IMR-90 (cell line): ENCODE results near the gene PHF21A. TPM values are rescaled to one million over a fixed set of nuclear protein-coding genes. Genes with fewer than 3 reads are reported as not detected.

Experiments
- ATAC-seq: fragments of 200-7000 bp; cut with Tn5 transposase; 2 replicates; pipeline ENCODE4 v1.9.1; 2020; ENCODE audit warnings: low read depth, mild to moderate bottlenecking, moderate library complexity
- BruUV-seq: library from RNA; stranded (reverse); fragments of 400-500 nt; replicated peaks from 2 replicates; lab custom pipeline; 2021; lab: Mats Ljungman, UMichigan
- CTCF ChIA-PET: fragments of 300-600 bp; formaldehyde crosslinking; extraction: SDS; loops from one replicate; lab custom pipeline; 2021; ENCODE audit warnings: antibody characterized with exemption; lab: Yijun Ruan, JAX
- POLR2A ChIA-PET: fragments of 300-600 bp; sonication (Branson Sonifier 250); formaldehyde crosslinking; loops from one replicate; lab custom pipeline; 2022; ENCODE audit warnings: antibody characterized with exemption; ENCODE audit not compliant: unreplicated experiment; lab: Charles Lee
- DNase-seq: peaks from one replicate; pipeline ENCODE4 v3.0.0; 2013
- H2AFZ ChIP-seq: replicated peaks from 2 replicates; pipeline ENCODE3; 2013; ENCODE audit warnings: low read length, mild to moderate bottlenecking; ENCODE audit not compliant: poor library complexity
- H2AK5ac ChIP-seq: 2 replicates; pipeline ENCODE4 v1.6.1; 2013; ENCODE audit warnings: low read depth, low read length, inconsistent platforms
- H2AK9ac ChIP-seq: replicated peaks from 2 replicates; pipeline ENCODE3; 2013; ENCODE audit warnings: mild to moderate bottlenecking, low read depth, low read length, moderate library complexity; ENCODE audit not compliant: poor library complexity
- H2BK120ac ChIP-seq: 2 replicates; pipeline ENCODE4 v1.6.1; 2013; ENCODE audit warnings: low read depth, low read length, inconsistent platforms
- H2BK15ac ChIP-seq: 3 replicates; pipeline ENCODE4 v1.6.1; 2013; ENCODE audit warnings: low read depth, low read length, inconsistent platforms
- H2BK20ac ChIP-seq: 2 replicates; pipeline ENCODE4 v1.6.1; 2013; ENCODE audit warnings: low read depth, mild to moderate bottlenecking, inconsistent platforms, low read length, moderate library complexity
- H2BK5ac ChIP-seq: 2 replicates; pipeline ENCODE4 v1.6.1; 2013; ENCODE audit warnings: mild to moderate bottlenecking, low read depth, low read length, inconsistent platforms; ENCODE audit not compliant: poor library complexity, severe bottlenecking
- H3K14ac ChIP-seq: replicated peaks from 2 replicates; pipeline ENCODE4 v1.6.1; 2013; ENCODE audit warnings: low read depth, low read length, inconsistent platforms
- H3K18ac ChIP-seq: 2 replicates; pipeline ENCODE4 v1.6.1; 2013; ENCODE audit warnings: low read depth, low read length, control low read depth
- H3K23ac ChIP-seq: 2 replicates; pipeline ENCODE4 v1.6.1; 2013; ENCODE audit warnings: low read depth, low read length, inconsistent platforms
- H3K27ac ChIP-seq: 2 replicates; pipeline ENCODE4 v1.5.1; 2013; ENCODE audit warnings: mild to moderate bottlenecking, control low read depth, low read length; ENCODE audit not compliant: insufficient read depth
- H3K27me3 ChIP-seq: 2 replicates; pipeline ENCODE4 v1.6.1; 2013; ENCODE audit warnings: low read length; ENCODE audit not compliant: control insufficient read depth, insufficient read depth
- H3K36me3 ChIP-seq: 2 replicates; pipeline ENCODE4 v1.6.1; 2013; ENCODE audit warnings: low read length, mixed read lengths; ENCODE audit not compliant: control insufficient read depth, insufficient read depth
- H3K4ac ChIP-seq: 2 replicates; pipeline ENCODE4 v1.6.1; 2013; ENCODE audit warnings: low read depth, low read length, inconsistent platforms
- H3K4me1 ChIP-seq: 2 replicates; pipeline ENCODE4 v1.6.1; 2013; ENCODE audit warnings: low read length, mixed read lengths; ENCODE audit not compliant: control insufficient read depth, insufficient read depth
- H3K4me2 ChIP-seq: 2 replicates; pipeline ENCODE4 v1.6.1; 2013; ENCODE audit warnings: low read depth, mild to moderate bottlenecking, control low read depth, low read length, moderate library complexity
- H3K4me3 ChIP-seq: 2 replicates; pipeline ENCODE4 v1.5.1; 2013; ENCODE audit warnings: low read depth, mild to moderate bottlenecking, control low read depth, low read length, moderate library complexity; ENCODE audit not compliant: insufficient read depth
- H3K56ac ChIP-seq: 2 replicates; pipeline ENCODE4 v1.6.1; 2013; ENCODE audit warnings: low read length, inconsistent platforms; ENCODE audit not compliant: insufficient read depth; ENCODE audit errors: extremely low read depth
- H3K79me1 ChIP-seq, 2 experiments: 2 replicates each; pipeline ENCODE4 v1.6.1; 2013; ENCODE audit warnings: low read length in 2 of 2, inconsistent platforms in 1 of 2, low read depth in 1 of 2
- H3K9ac ChIP-seq: 2 replicates; pipeline ENCODE4 v1.6.1; 2013; ENCODE audit warnings: low read depth, low read length, control low read depth
- H3K9me1 ChIP-seq: 2 replicates; pipeline ENCODE4 v1.6.1; 2013; ENCODE audit warnings: low read length, inconsistent platforms; ENCODE audit not compliant: insufficient read depth
- H3K9me3 ChIP-seq: 2 replicates; pipeline ENCODE4 v1.6.1; 2013; ENCODE audit warnings: low read length; ENCODE audit not compliant: control insufficient read depth, insufficient read depth
- H4K20me1 ChIP-seq: 2 replicates; pipeline ENCODE4 v1.6.1; 2013; ENCODE audit warnings: low read length, inconsistent platforms; ENCODE audit not compliant: insufficient read depth
- H4K5ac ChIP-seq: 2 replicates; pipeline ENCODE4 v1.6.1; 2013; ENCODE audit warnings: mild to moderate bottlenecking, low read depth, low read length, control low read depth
- H4K8ac ChIP-seq, 2 experiments: 2 replicates each; pipeline ENCODE4 v1.6.1; 2013; ENCODE audit warnings: low read depth in 2 of 2, low read length in 2 of 2, control low read depth in 1 of 2, inconsistent platforms in 1 of 2
- H4K91ac ChIP-seq: 2 replicates; pipeline ENCODE4 v1.6.1; 2013; ENCODE audit warnings: low read depth, low read length, inconsistent platforms; ENCODE audit not compliant: insufficient read depth
- WGBS, 2 experiments: methylation state at CpG; one replicate each; pipeline versions ENCODE4 v1.1.5 to v1.1.7; 2013; ENCODE audit warnings: missing lambda C conversion rate in 2 of 2; ENCODE audit not compliant: insufficient read length in 1 of 2; ENCODE audit errors: extremely low coverage in 2 of 2; 5-methylcytosine and 5-hydroxymethylcytosine counted together
- dilution Hi-C: fragments of 300-500 bp; cut with HindIII; formaldehyde crosslinking; loops from one replicate; pipeline ENCODE4 v1.14.3; 2018; ENCODE audit warnings: low sequenced_read_pairs; ENCODE audit not compliant: unreplicated experiment
- in situ Hi-C: fragments of 300-500 bp; cut with MboI; formaldehyde crosslinking; loops from 3 replicates; pipeline ENCODE4 v1.14.3; 2019; ENCODE audit warnings: low sequenced_read_pairs, inconsistent platforms, mixed read lengths
- intact Hi-C: fragments of 100-400 bp; cut with micrococcal nuclease; formaldehyde crosslinking; loops from 2 replicates; pipeline ENCODE4 v1.10.0; 2022
- polyA plus RNA-seq, 3 experiments: library from polyadenylated mRNA; depleted of rRNA; stranded (reverse); fragments of >200 nt; gene quantifications; 2 replicates each; pipeline ENCODE4 v1.2.3, GENCODE V29; 2012; ENCODE audit warnings: low replicate concordance in 1 of 3
- total RNA-seq: library from RNA; depleted of rRNA; stranded (reverse); fragments of >200 nt; gene quantifications from 2 replicates; pipeline ENCODE4 v1.2.3, GENCODE V29; 2012
- TF ChIP-seq, protein P1 (sequence below): fragments of 150-350 bp; IDR thresholded peaks from 2 replicates; pipeline ENCODE4 v1.6.1; 2016; ENCODE audit warnings: low read depth, mild to moderate bottlenecking, low read length, moderate library complexity, borderline replicate concordance

Gene PHF21A
- total and polyA plus RNA-seq, 2 of the 4 experiments (the other 2 are of a cell fraction): 9.0 to 20.6 TPM

DNA sequence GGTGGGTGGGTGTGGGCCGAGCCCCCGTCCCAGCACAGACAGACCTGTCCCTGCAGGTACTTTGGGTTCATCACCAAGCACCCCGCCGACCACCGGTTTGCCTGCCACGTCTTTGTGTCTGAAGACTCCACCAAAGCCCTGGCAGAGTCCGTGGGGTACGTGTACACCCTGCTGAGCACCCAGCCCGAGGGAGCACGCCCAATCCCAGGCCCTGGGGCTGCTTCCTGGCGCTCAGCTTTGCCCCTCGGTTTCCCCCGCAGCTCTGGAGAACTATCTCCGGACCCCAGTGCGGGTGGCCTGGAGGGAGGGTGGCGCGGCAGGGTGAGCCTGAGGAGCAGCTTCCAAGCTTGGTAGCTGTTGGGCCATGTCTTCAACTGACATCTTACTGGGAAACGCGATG, 216.2 kb downstream of the PHF21A start:
- dilution Hi-C loops: no loop called here
- Histone ChIP-seq H2BK20ac (no peak overlapping the region), H3K4ac (no peak overlapping the region), H3K4me3 (no peak overlapping the region), H3K9me1 (no peaks in the 10 kb centered on the region), H3K18ac (no peak overlapping the region), H3K9ac (no peak overlapping the region), H2BK120ac (no peak overlapping the region), H4K8ac (no peak overlapping the region), H3K23ac (no peak overlapping the region), H2AK9ac (no peak overlapping the region), H2BK5ac (no peak overlapping the region), H4K5ac (no peak overlapping the region), H3K27ac (no peak overlapping the region), H3K14ac (no peak overlapping the region), H3K9me3 (no peaks in the 10 kb centered on the region), H3K27me3 (no peaks in the 10 kb centered on the region), H2AFZ (no peak overlapping the region), H2BK15ac (no peak overlapping the region), H3K56ac (no peak overlapping the region), H4K91ac (no peak overlapping the region), H3K4me1 (peaks cover 7% of the 10 kb centered on the region; the same call in 1 of the 2 replicates), H3K4me2 (no peak overlapping the region), H3K36me3 (peaks cover 19% of the 10 kb centered on the region), H3K79me1 (peaks cover 0 to 4% of the 10 kb centered on the region in 2 experiments; a peak in 1 of 4 replicates), H2AK5ac (no peak overlapping the region), H4K20me1 (peaks cover 14% of the 10 kb centered on the region; the same call in 1 of the 2 replicates)
- ATAC-seq (no peak), DNase-seq (no peak)
- in situ Hi-C loops: no loop called here
- TF ChIP-seq, protein P1, sequence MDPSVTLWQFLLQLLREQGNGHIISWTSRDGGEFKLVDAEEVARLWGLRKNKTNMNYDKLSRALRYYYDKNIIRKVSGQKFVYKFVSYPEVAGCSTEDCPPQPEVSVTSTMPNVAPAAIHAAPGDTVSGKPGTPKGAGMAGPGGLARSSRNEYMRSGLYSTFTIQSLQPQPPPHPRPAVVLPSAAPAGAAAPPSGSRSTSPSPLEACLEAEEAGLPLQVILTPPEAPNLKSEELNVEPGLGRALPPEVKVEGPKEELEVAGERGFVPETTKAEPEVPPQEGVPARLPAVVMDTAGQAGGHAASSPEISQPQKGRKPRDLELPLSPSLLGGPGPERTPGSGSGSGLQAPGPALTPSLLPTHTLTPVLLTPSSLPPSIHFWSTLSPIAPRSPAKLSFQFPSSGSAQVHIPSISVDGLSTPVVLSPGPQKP: no peak
- intact Hi-C loops: no loop called here
- BruUV-seq: no TSS peak
- 93% methylated on average over 10 of the region's 19 CpGs; no CpG with 5 or more reads in 1 of the 2 experiments for WGBS, 2 experiments
- CTCF ChIA-PET: no interaction called here
- POLR2A ChIA-PET: no interaction called here
